K562 (cell line): ENCODE measurements around the gene UBQLNL. TPM values are rescaled to one million over a fixed set of nuclear protein-coding genes. Genes with fewer than 3 reads are reported as not detected.

Source experiments
- ATAC-seq: fragments of 200-7000 bp; cut with Tn5 transposase; 3 replicates; pipeline ENCODE4 v1.9.1; 2020; ENCODE audit warnings: moderate library complexity
- BruUV-seq: library from RNA; stranded (reverse); fragments of 400-500 nt; replicated peaks from 2 replicates; lab custom pipeline; 2021; lab: Mats Ljungman, UMichigan
- CTCF ChIA-PET: fragments of 300-600 bp; formaldehyde crosslinking; extraction: SDS; loops from one replicate; lab custom pipeline; 2021; ENCODE audit warnings: low intra/inter-chr PET ratio; lab: Yijun Ruan, JAX
- POLR2A ChIA-PET: fragments of 300-600, 350-650 bp; sonication (Branson Sonifier 250); formaldehyde crosslinking; extraction: SDS; loops from one replicate; lab custom pipeline; 2021; ENCODE audit warnings: antibody characterized with exemption, inconsistent platforms; lab: Yijun Ruan, JAX
- DNase-seq, 4 experiments: peaks; one replicate each; pipeline versions ENCODE4 v3.0.0 to v3.0.0-alpha.2; 2011 to 2018; ENCODE audit warnings: low spot score in 3 of 4, mixed read lengths in 3 of 4; ENCODE audit errors: extremely low read depth in 1 of 4
- FAIRE-seq: peaks from 2 replicates; lab custom pipeline; 2011; peaks lifted over from hg19 to GRCh38; lab: Jason Lieb, UNC
- H2AFZ ChIP-seq: 2 replicates; pipeline ENCODE4 v1.6.0; 2011; ENCODE audit warnings: low read depth, low read length, control low read depth, inconsistent platforms
- H3K27ac ChIP-seq: fragments of 200-600 bp; 3 replicates; pipeline ENCODE4 v1.8.0; 2011; ENCODE audit warnings: low read depth, mild to moderate bottlenecking, control low read depth, inconsistent platforms, low read length, moderate library complexity, mixed read lengths; ENCODE audit errors: extremely low read depth
- H3K27me3 ChIP-seq, 2 experiments: fragments of 300-600 bp in 1 of 2; 2 replicates in 1 of 2; 3 replicates in 1 of 2; pipeline versions ENCODE4 v1.6.0 to v1.8.0; 2011; ENCODE audit warnings: inconsistent platforms in 2 of 2, low read length in 2 of 2, mild to moderate bottlenecking in 1 of 2, mixed read lengths in 1 of 2, moderate library complexity in 1 of 2; ENCODE audit not compliant: control insufficient read depth in 2 of 2, insufficient read depth in 2 of 2
- H3K36me3 ChIP-seq: fragments of 300-600 bp; 3 replicates; pipeline ENCODE4 v1.8.0; 2011; ENCODE audit warnings: mild to moderate bottlenecking, low read length, inconsistent platforms; ENCODE audit not compliant: control insufficient read depth, insufficient read depth
- H3K4me1 ChIP-seq, 2 experiments: fragments of 200-600 bp in 1 of 2; replicated peaks in 1 of 2; 2 replicates in 1 of 2; 3 replicates in 1 of 2; pipeline versions ENCODE4 v1.5.1 to v1.8.0; 2011; ENCODE audit warnings: inconsistent platforms in 2 of 2, low read length in 2 of 2, mild to moderate bottlenecking in 1 of 2, mixed read lengths in 1 of 2, moderate library complexity in 1 of 2; ENCODE audit not compliant: control insufficient read depth in 2 of 2, insufficient read depth in 2 of 2
- H3K4me2 ChIP-seq: 2 replicates; pipeline ENCODE4 v1.6.1; 2011; ENCODE audit warnings: low read length, control low read depth, inconsistent platforms, mixed read lengths; ENCODE audit not compliant: insufficient read depth
- H3K4me3 ChIP-seq: fragments of 200-600 bp; sonication (generic), shearing (Covaris generic); 2 replicates; pipeline ENCODE4 v1.5.1; 2016; ENCODE audit warnings: control low read depth, inconsistent platforms
- H3K79me2 ChIP-seq: fragments of 200-600 bp; 3 replicates; pipeline ENCODE4 v1.8.0; 2011; ENCODE audit warnings: low read length, inconsistent platforms; ENCODE audit not compliant: control insufficient read depth, insufficient read depth
- H3K9ac ChIP-seq, 2 experiments: 2 replicates each; pipeline versions ENCODE4 v1.6.0 to v1.6.1; 2011; ENCODE audit warnings: low read depth in 2 of 2, low read length in 2 of 2, control low read depth in 1 of 2, inconsistent platforms in 1 of 2, mild to moderate bottlenecking in 1 of 2, mixed read lengths in 1 of 2; ENCODE audit not compliant: insufficient read depth in 1 of 2
- H3K9me1 ChIP-seq: one replicate; pipeline ENCODE4 v1.6.0; 2011; ENCODE audit warnings: inconsistent platforms, mild to moderate bottlenecking, low read length, moderate library complexity; ENCODE audit not compliant: control insufficient read depth, insufficient read depth
- H3K9me3 ChIP-seq: replicated peaks from 2 replicates; pipeline ENCODE4 v1.5.1; 2011; ENCODE audit warnings: low read depth, low read length, inconsistent platforms; ENCODE audit not compliant: control insufficient read depth, insufficient read depth
- H4K20me1 ChIP-seq: replicated peaks from 2 replicates; pipeline ENCODE4 v1.6.1; 2011; ENCODE audit warnings: low read length, inconsistent platforms, mixed read lengths; ENCODE audit not compliant: control insufficient read depth, insufficient read depth
- BDP1 ChIP-seq: IDR thresholded peaks from 3 replicates; pipeline ENCODE4 v1.6.1; 2011; ENCODE audit not compliant: insufficient read length, insufficient read depth
- CBX5 ChIP-seq: IDR thresholded peaks from 2 replicates; pipeline ENCODE4 v1.6.1; 2014; ENCODE audit warnings: low read depth, borderline replicate concordance
- KDM4B ChIP-seq, 2 experiments: fragments of 450-650 bp in 1 of 2; sonication (generic) in 1 of 2; IDR thresholded peaks; 2 replicates each; pipeline ENCODE4 v1.6.1; 2016 to 2017; ENCODE audit warnings: borderline replicate concordance in 2 of 2, antibody characterized with exemption in 1 of 2, low read depth in 1 of 2, mild to moderate bottlenecking in 1 of 2
- MYNN ChIP-seq, 2 experiments: sonication (generic); formaldehyde crosslinking in 1 of 2; IDR thresholded peaks; 2 replicates each; pipeline versions ENCODE4 v1.5.0 to v1.6.1; 2016 to 2020; ENCODE audit warnings: antibody characterized with exemption in 1 of 2, missing genetic modification reagents in 1 of 2
- NEUROD1 ChIP-seq: fragments of 150-350 bp; IDR thresholded peaks from 2 replicates; pipeline ENCODE4 v1.6.1; 2014; ENCODE audit warnings: borderline replicate concordance, low read length, low read depth; ENCODE audit not compliant: partially characterized antibody
- TEAD4 ChIP-seq, 2 experiments: sonication (generic) in 1 of 2; formaldehyde crosslinking in 1 of 2; IDR thresholded peaks; 2 replicates each; pipeline versions ENCODE4 v1.6.1 to v1.8.0; 2012 to 2022; ENCODE audit warnings: borderline replicate concordance in 1 of 2, inconsistent platforms in 1 of 2, low read length in 1 of 2, mild to moderate bottlenecking in 1 of 2, missing genetic modification reagents in 1 of 2
- ZBTB26 ChIP-seq: fragments of 450-650 bp; formaldehyde crosslinking; IDR thresholded peaks from 2 replicates; pipeline ENCODE4 v1.4.0; 2022; ENCODE audit warnings: missing genetic modification characterization
- ZKSCAN1 ChIP-seq: fragments of 150-350 bp; IDR thresholded peaks from 2 replicates; pipeline ENCODE4 v1.6.1; 2016; ENCODE audit warnings: low read depth, low read length
- ZNF23 ChIP-seq: fragments of 250-450 bp; sonication (Bioruptor Pico); IDR thresholded peaks from 2 replicates; pipeline ENCODE4 v1.4.0; 2020; ENCODE audit warnings: mild to moderate bottlenecking
- ZNF280B ChIP-seq: fragments of 250-450 bp; sonication (Bioruptor Pico); IDR thresholded peaks from 2 replicates; pipeline ENCODE4 v1.5.1; 2021; ENCODE audit warnings: mild to moderate bottlenecking
- WGBS: fragments of 100-300 bp; shearing (Covaris generic); methylation state at CpG from one replicate; pipeline ENCODE4 v1.1.6; 2016; ENCODE audit warnings: low coverage, mixed read lengths; ENCODE audit not compliant: insufficient coverage; ENCODE audit errors: missing lambda C conversion rate; 5-methylcytosine and 5-hydroxymethylcytosine counted together
- in situ Hi-C: fragments of 300-500 bp; cut with MboI; formaldehyde crosslinking; loops from 4 replicates; pipeline ENCODE4 v1.15.0; 2018; ENCODE audit warnings: inconsistent platforms, mixed read lengths
- intact Hi-C: fragments of 100-400 bp; cut with micrococcal nuclease; formaldehyde crosslinking; loops from 2 replicates; pipeline ENCODE4 v1.14.2; 2022
- polyA plus RNA-seq, 8 experiments: library from polyadenylated mRNA; depleted of rRNA in 4 of 8; stranded (reverse) in 5 of 8; unstranded in 3 of 8; fragments of >200 nt; fragmentation: Nextera tagmentation in 2 of 8; fragmentation: Illumina TruSeq in 1 of 8; extraction: Ambion mirVana in 2 of 8; extraction: Trizol in 1 of 8; gene quantifications; 2 replicates each; pipeline versions ENCODE4 v1.2.1 to v1.2.3, GENCODE V29; 2011 to 2014; ENCODE audit warnings: inconsistent platforms in 1 of 8, missing spikeins in 1 of 8
- total RNA-seq, 7 experiments: library from RNA; depleted of rRNA in 6 of 7; stranded (reverse); fragments of >200 nt in 6 of 7; fragmentation: Illumina TruSeq in 2 of 7; extraction: Trizol in 2 of 7; gene quantifications; 2 replicates each; pipeline versions ENCODE4 v1.2.1 to v1.2.3, GENCODE V29; 2011 to 2021; ENCODE audit warnings: low replicate concordance in 1 of 7

The UBQLNL gene
- total and polyA plus RNA-seq, 9 of the 15 experiments (the other 6 are each of a cell fraction or from before 2014, with no cell fraction given) = 0.07 to 0.27 (median 0.14) TPM

- no peak for TF ChIP-seq ZBTB26 (CRISPR knock-in tag)
- no peak for TF ChIP-seq NEUROD1
- no peak for TF ChIP-seq KDM4B (IDR thresholded peaks at IDR 0.05; ENCODE audit: borderline replicate concordance in 2 of 2, low read depth in 1 of 2)
- no peak for TF ChIP-seq TEAD4 (IDR thresholded peaks at IDR 0.05; ENCODE audit: low read length)
- TF ChIP-seq TEAD4 (CRISPR knock-in tag; IDR thresholded peaks at IDR 0.05; ENCODE audit: borderline replicate concordance) = no peak
- TF ChIP-seq BDP1 = no peak
- TF ChIP-seq CBX5 = no peak
- TF ChIP-seq ZNF280B (CRISPR knock-in tag) = no peak
Observed at GRCh38 chr11:5528495-5528894, 12.0 kb upstream of the UBQLNL start (continued).

- DNase-seq (no peak), ATAC-seq (no peak), FAIRE-seq (no peak)
- 54% methylated on average over 5 of the region's 5 CpGs for WGBS
- TF ChIP-seq MYNN (IDR thresholded peaks at IDR 0.05) = no peak
- TF ChIP-seq MYNN (CRISPR knock-in tag; IDR thresholded peaks at IDR 0.05) = no peak
- no peak for TF ChIP-seq ZKSCAN1
- TF ChIP-seq ZNF23 (CRISPR knock-in tag) = no peak
- Histone ChIP-seq H3K4me3 (no peak overlapping the region), H3K27ac (no peak overlapping the region), H3K4me2 (no peak overlapping the region), H3K36me3 (no peaks in the 10 kb centered on the region), H3K9me3 (no peaks in the 10 kb centered on the region), H2AFZ (no peak overlapping the region), H3K9ac (0 out of 4 replicates have a peak overlapping the region, but pooled peaks of 1 of the 2 experiments have one; percentile 7), H3K79me2 (no peaks in the 10 kb centered on the region), H4K20me1 (no peaks in the 10 kb centered on the region), H3K4me1 (peaks cover 0 to 21% of the 10 kb centered on the region in 2 experiments; a peak in 4 of 5 replicates), H3K27me3 (peaks cover 0 to 7% of the 10 kb centered on the region in 2 experiments; a peak in 1 of 5 replicates), H3K9me1 (no peaks in the 10 kb centered on the region)
- in situ Hi-C loops = no loop called here
- ChIA-PET CTCF (no interaction called here), POLR2A (interaction anchor here (0.9 to 1.7 kb wide), 3 partner anchors 10 to 22 kb away, joined by 3 to 17 read pairs (median 6); no protein-coding TSS in a partner anchor)
- BruUV-seq = no TSS peak
- intact Hi-C loops = no loop called here
Observed at GRCh38 chr11:5527716-5528115, 11.2 kb upstream of the UBQLNL start.
